Stimulated activated CD4-positive, alpha-beta T cell treated with anti-CD3 and anti-CD28 coated beads, Interleukin-2, amount 100 ng/mL, for 4 hours (primary cell): Measurements from ENCODE around the gene CST6.
"Not testable (repeated sequence)": the region's sequence is repeated elsewhere in the genome, so short reads cannot be mapped to it uniquely, and the experiment has no call there.

Source experiments
- DNase-seq: peaks from one replicate; pipeline ENCODE4 v3.0.0-alpha.2; 2020; ENCODE audit warnings: low read depth

The CST6 gene

GRCh38 chr11:66015936-66016792 is 4.4 kb downstream of the CST6 start:
- DNase-seq = no peak

- no peak for DNase-seq
These were observed 5.0 kb downstream of the CST6 start for GRCh38 chr11:66016793-66017177.

- DNase-seq = peak; percentile 76
These were observed 5.5 kb downstream of the CST6 start for GRCh38 chr11:66017321-66017720.

GRCh38 chr11:66020212-66020611 is 8.4 kb downstream of the CST6 start:
- DNase-seq = no peak

GRCh38 chr11:66020618-66021357 is 9.0 kb downstream of the CST6 start:
- no peak for DNase-seq

GRCh38 chr11:66022401-66023185 is 10.8 kb downstream of the CST6 start:
- DNase-seq = peak; percentile 62

GRCh38 chr11:66023186-66023440 is 11.3 kb downstream of the CST6 start:
- DNase-seq = not testable (repeated sequence)

GRCh38 chr11:66026017-66026529 is 14.3 kb downstream of the CST6 start, which contains the start of gene CATSPER1:
Gene CATSPER1 (minus strand): TSS chr11:66026479. CDS start chr11:66026379, 100 bp downstream.
- no peak for DNase-seq

- no peak for DNase-seq
These were observed 21.3 kb downstream of the CST6 start for GRCh38 chr11:66032957-66033735.

- DNase-seq = no peak
These were observed 24.0 kb downstream of the CST6 start for GRCh38 chr11:66035653-66036333.

- no peak for DNase-seq
These were observed 24.5 kb downstream of the CST6 start for GRCh38 chr11:66036334-66036710.

GRCh38 chr11:66037327-66037726 is 25.5 kb downstream of the CST6 start:
- no peak for DNase-seq

GRCh38 chr11:66039765-66040164 is 28.0 kb downstream of the CST6 start:
- DNase-seq = no peak

GRCh38 chr11:66042227-66042995 is 30.6 kb downstream of the CST6 start:
- DNase-seq = no peak

GRCh38 chr11:66042996-66043906 is 31.4 kb downstream of the CST6 start:
- no peak for DNase-seq

GRCh38 chr11:66044757-66045156 is 32.9 kb downstream of the CST6 start:
- DNase-seq = no peak

GRCh38 chr11:66045177-66045639 is 33.4 kb downstream of the CST6 start:
- peak; percentile 77 for DNase-seq

GRCh38 chr11:66046901-66047300 is 35.1 kb downstream of the CST6 start:
- no peak for DNase-seq
